Measurements from ENCODE around the gene TTC29. TPM values are rescaled to one million over a fixed set of nuclear protein-coding genes. Genes with fewer than 3 reads are reported as not detected.
A peak's percentile ranks its signal among the peaks of the same experiment; 100 is the strongest.

The TTC29 gene
- polyA plus RNA-seq, 1 of the 3 experiments (the other 2 are of a cell fraction), result not detected

DNA sequence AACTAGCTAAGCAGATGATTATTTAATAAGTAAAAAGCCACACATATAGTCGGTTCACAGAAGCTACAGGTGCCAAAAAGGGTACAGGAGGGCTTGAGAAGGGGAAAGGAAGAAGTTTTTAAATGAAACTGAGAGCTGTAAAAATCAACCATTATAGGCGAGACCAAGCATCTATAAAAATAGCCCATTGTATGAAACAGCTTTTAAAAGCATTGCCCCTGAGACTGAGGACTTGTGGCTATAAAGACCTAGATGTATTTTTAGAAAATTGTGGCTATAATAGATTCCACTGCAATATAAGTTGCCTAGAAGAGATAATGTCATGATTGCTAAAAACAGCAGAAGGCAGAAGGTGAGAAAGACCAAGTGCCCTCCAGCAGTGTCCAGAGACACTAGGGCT lies 15.0 kb upstream of the TTC29 start:
- no peaks in the 10 kb centered on the region for H3F3A ChIP-seq (replicated peaks; ENCODE audit: insufficient read depth)
- WGBS (ENCODE audit: low lambda C conversion rate), result 10% methylated on average over 2 of the region's 2 CpGs
- H3K9me3 ChIP-seq, result no peaks in the 10 kb centered on the region
- H3K9ac ChIP-seq, result no peak overlapping the region
- no peaks in the 10 kb centered on the region for H3K9me2 ChIP-seq
- no peaks in the 10 kb centered on the region for H3K4me1 ChIP-seq (ENCODE audit: control insufficient read depth in 1 of 2, insufficient read depth in 2 of 2, low read depth in 1 of 2, low read length in 1 of 2)
- TF ChIP-seq YY1 (IDR thresholded peaks at IDR 0.05; ENCODE audit: low read depth) (no peak), RXRA (IDR thresholded peaks at IDR 0.05; ENCODE audit: borderline replicate concordance, low read depth) (no peak), TEAD4 (IDR thresholded peaks at IDR 0.05; ENCODE audit: borderline replicate concordance, insufficient read depth) (no peak)
- TF ChIP-seq, protein P1, sequence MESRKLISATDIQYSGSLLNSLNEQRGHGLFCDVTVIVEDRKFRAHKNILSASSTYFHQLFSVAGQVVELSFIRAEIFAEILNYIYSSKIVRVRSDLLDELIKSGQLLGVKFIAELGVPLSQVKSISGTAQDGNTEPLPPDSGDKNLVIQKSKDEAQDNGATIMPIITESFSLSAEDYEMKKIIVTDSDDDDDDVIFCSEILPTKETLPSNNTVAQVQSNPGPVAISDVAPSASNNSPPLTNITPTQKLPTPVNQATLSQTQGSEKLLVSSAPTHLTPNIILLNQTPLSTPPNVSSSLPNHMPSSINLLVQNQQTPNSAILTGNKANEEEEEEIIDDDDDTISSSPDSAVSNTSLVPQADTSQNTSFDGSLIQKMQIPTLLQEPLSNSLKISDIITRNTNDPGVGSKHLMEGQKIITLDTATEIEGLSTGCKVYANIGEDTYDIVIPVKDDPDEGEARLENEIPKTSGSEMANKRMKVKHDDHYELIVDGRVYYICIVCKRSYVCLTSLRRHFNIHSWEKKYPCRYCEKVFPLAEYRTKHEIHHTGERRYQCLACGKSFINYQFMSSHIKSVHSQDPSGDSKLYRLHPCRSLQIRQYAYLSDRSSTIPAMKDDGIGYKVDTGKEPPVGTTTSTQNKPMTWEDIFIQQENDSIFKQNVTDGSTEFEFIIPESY (IDR thresholded peaks at IDR 0.05; ENCODE audit: borderline replicate concordance, low read depth), result no peak
- H3K27ac ChIP-seq (ENCODE audit: low read depth in 2 of 2, low read length in 1 of 2), result no peak overlapping the region
- H3K4me2 ChIP-seq, result no peak overlapping the region
- CTCF ChIA-PET, result interaction anchor here (0.8 kb wide), 2 partner anchors 59 to 136 kb away, joined by 3 to 6 read pairs; no protein-coding TSS in a partner anchor
- no peaks in the 10 kb centered on the region for H4K20me1 ChIP-seq (ENCODE audit: insufficient read depth)
- peaks cover 10% of the 10 kb centered on the region; the same call in 1 of the 2 replicates for H3K27me3 ChIP-seq (ENCODE audit: insufficient read depth)
- H3K79me2 ChIP-seq (ENCODE audit: insufficient read depth), result no peaks in the 10 kb centered on the region
- no peak overlapping the region for H3K4me3 ChIP-seq (ENCODE audit: low read depth in 2 of 2, low read length in 1 of 2)
- DNase-seq, result no peak
- no peaks in the 10 kb centered on the region for H3K36me3 ChIP-seq (replicated peaks in 1 of 2; ENCODE audit: control insufficient read depth in 1 of 2, insufficient read depth in 2 of 2, low read length in 1 of 2)
- POLR2A ChIA-PET, result no interaction called here
- H2AFZ ChIP-seq (ENCODE audit: low read depth), result no peak overlapping the region

DNA sequence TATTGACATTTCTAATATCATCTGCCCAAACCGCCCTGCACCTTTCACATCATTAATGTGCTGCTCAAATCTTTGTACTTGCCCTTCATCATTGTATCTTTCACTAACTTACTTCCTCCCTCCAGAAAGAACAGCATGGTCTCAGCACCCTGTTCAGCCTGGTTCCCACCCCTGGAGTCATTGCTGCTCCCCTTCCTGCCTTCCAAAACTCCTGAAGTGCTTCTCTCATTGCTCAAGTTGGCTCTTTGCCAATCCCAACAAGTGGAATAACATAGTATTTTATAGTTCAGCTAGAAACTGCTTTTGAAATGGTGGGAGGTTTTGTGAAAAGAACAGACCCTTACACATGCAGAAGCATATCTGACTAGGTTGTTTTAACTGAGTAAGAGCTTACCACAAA lies 14.0 kb upstream of the TTC29 start:
- Histone ChIP-seq H2AFZ (ENCODE audit: low read depth) (no peak overlapping the region), H3K4me3 (ENCODE audit: low read depth in 2 of 2, low read length in 1 of 2) (no peak overlapping the region), H3K9me3 (no peaks in the 10 kb centered on the region), H3K4me1 (ENCODE audit: control insufficient read depth in 1 of 2, insufficient read depth in 2 of 2, low read depth in 1 of 2, low read length in 1 of 2) (no peaks in the 10 kb centered on the region), H3K4me2 (no peak overlapping the region), H3K9ac (no peak overlapping the region), H3K9me2 (no peaks in the 10 kb centered on the region), H4K20me1 (ENCODE audit: insufficient read depth) (no peaks in the 10 kb centered on the region), H3K27me3 (ENCODE audit: insufficient read depth) (peaks cover 10% of the 10 kb centered on the region; the same call in 1 of the 2 replicates), H3K36me3 (replicated peaks in 1 of 2; ENCODE audit: control insufficient read depth in 1 of 2, insufficient read depth in 2 of 2, low read length in 1 of 2) (no peaks in the 10 kb centered on the region), H3K79me2 (ENCODE audit: insufficient read depth) (no peaks in the 10 kb centered on the region), H3F3A (replicated peaks; ENCODE audit: insufficient read depth) (no peaks in the 10 kb centered on the region), H3K27ac (ENCODE audit: low read depth in 2 of 2, low read length in 1 of 2) (no peak overlapping the region)
- TF ChIP-seq ELF1 (IDR thresholded peaks at IDR 0.05), result no peak
- no peak for TF ChIP-seq IRF3 (IDR thresholded peaks at IDR 0.05; ENCODE audit: low read depth, low read length)
- no peak for TF ChIP-seq RCOR1 (IDR thresholded peaks at IDR 0.05; ENCODE audit: low read length)
- no peak for TF ChIP-seq CHD2 (IDR thresholded peaks at IDR 0.05; ENCODE audit: low read length, partially characterized antibody)
- no peak for TF ChIP-seq RAD21 (IDR thresholded peaks at IDR 0.05; ENCODE audit: low read length)
- 88% methylated on average over 1 of the region's 1 CpG for WGBS (ENCODE audit: low lambda C conversion rate)
- DNase-seq, result no peak
- ChIA-PET POLR2A (no interaction called here), CTCF (interaction anchor here (1.0 to 1.9 kb wide), 3 partner anchors 59 to 618 kb away, joined by 3 to 5 read pairs (median 3); no protein-coding TSS in a partner anchor)

DNA sequence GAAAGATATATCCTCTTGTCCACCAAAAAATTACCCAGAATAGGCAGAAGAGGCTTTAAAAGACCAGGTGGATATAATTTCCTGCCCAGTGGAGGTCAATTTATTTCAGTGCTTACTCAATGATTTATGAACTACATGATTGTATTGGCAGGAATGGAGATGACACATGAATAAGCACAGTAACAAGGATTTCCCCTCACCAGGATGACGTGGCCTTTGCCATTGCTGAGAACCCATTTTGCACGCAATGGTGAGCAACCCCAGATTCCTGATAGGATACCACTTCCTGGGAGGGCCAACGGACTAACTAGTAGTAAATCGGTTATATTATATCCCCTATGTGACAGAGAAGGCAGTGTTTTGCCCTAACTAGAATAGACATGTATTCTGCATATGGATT lies 11.6 kb upstream of the TTC29 start:
- no peak for TF ChIP-seq GATA2 (CRISPR knock-in tag; IDR thresholded peaks at IDR 0.05)
- TF ChIP-seq, protein P2, sequence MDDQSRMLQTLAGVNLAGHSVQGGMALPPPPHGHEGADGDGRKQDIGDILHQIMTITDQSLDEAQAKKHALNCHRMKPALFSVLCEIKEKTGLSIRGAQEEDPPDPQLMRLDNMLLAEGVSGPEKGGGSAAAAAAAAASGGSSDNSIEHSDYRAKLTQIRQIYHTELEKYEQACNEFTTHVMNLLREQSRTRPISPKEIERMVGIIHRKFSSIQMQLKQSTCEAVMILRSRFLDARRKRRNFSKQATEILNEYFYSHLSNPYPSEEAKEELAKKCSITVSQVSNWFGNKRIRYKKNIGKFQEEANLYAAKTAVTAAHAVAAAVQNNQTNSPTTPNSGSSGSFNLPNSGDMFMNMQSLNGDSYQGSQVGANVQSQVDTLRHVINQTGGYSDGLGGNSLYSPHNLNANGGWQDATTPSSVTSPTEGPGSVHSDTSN (IDR thresholded peaks at IDR 0.05), result peak; percentile 27; the same call in 1 of the 2 replicates
- Histone ChIP-seq H3K4me1 (ENCODE audit: control insufficient read depth in 1 of 2, insufficient read depth in 2 of 2, low read depth in 1 of 2, low read length in 1 of 2) (no peaks in the 10 kb centered on the region), H3K27ac (ENCODE audit: low read depth in 2 of 2, low read length in 1 of 2) (no peak overlapping the region), H3F3A (replicated peaks; ENCODE audit: insufficient read depth) (no peaks in the 10 kb centered on the region), H4K20me1 (ENCODE audit: insufficient read depth) (no peaks in the 10 kb centered on the region), H3K4me3 (ENCODE audit: low read depth in 2 of 2, low read length in 1 of 2) (no peak overlapping the region), H3K9me3 (no peaks in the 10 kb centered on the region), H3K27me3 (ENCODE audit: insufficient read depth) (peaks cover 4% of the 10 kb centered on the region; the same call in 1 of the 2 replicates), H2AFZ (ENCODE audit: low read depth) (no peak overlapping the region), H3K9ac (no peak overlapping the region), H3K36me3 (replicated peaks in 1 of 2; ENCODE audit: control insufficient read depth in 1 of 2, insufficient read depth in 2 of 2, low read length in 1 of 2) (no peaks in the 10 kb centered on the region), H3K79me2 (ENCODE audit: insufficient read depth) (no peaks in the 10 kb centered on the region), H3K9me2 (no peaks in the 10 kb centered on the region), H3K4me2 (no peak overlapping the region)
- 13% methylated on average over 4 of the region's 4 CpGs for WGBS (ENCODE audit: low lambda C conversion rate)
- ChIA-PET CTCF (no interaction called here), POLR2A (no interaction called here)
- DNase-seq, result no peak

All from SK-N-SH (cell line).